Fibroblast of mammary gland (primary cell): Measurements from ENCODE around the gene ACP5.
"Not testable (repeated sequence)": the region's sequence is repeated elsewhere in the genome, so short reads cannot be mapped to it uniquely, and the experiment has no call there.

Experiments
- DNase-seq: peaks from one replicate; pipeline ENCODE4 v3.0.0-alpha.2; 2010; ENCODE audit warnings: low read depth
- H3K4me3 ChIP-seq: 2 replicates; pipeline ENCODE4 v1.5.1; 2011; ENCODE audit warnings: low read depth, mild to moderate bottlenecking, low read length, moderate library complexity; ENCODE audit not compliant: control insufficient read depth
- CTCF ChIP-seq: conservative IDR thresholded peaks from 2 replicates; pipeline ENCODE4 v1.5.1; 2011; ENCODE audit warnings: low read depth, low read length, inconsistent platforms; ENCODE audit not compliant: control insufficient read depth, insufficient read depth

ACP5 gene

DNA sequence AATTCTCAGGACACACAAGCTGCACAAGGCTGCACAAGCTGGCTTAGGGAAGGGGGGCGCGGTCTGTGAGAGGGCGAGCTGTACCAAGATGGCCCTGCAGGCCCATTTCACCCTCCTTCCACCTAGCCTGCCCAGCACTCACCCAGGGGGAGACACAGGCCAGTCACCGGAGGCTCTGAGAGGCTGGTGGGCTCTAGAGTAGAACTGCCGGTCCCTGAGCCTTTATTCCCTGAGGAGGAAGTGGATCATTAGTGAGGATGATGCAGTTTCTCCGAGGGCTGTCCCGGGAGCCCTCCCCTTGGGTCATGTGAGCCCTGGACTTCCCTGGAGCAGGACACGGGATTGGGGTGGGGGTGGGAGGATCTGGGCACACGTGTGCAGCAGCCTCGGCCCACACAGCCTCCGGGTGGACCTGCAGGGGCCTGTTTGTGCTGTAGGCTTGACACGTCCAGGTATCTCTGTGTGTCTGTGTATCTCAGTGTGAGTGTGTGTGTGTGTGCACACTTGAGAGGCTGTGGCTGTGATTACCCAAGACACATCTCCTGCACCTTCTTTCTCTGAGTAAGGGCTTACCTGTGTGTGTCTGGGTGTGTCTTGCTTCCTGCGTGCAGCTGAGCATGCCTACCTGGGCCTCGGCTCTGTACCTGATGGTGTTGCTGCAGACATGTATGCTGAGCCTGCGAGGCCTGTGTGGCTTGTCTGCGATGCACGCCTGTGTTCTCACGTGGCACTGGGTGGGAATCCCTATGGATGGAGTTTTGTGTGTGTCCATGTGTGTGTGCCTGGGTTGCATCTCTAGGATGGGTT is at the start of gene ACP5:
Gene ACP5 (minus strand): TSS at position 195 of the 807 bp plus-strand sequence. CDS start 328 bp downstream, outside the sequence.
- H3K4me3 ChIP-seq: no peak within 1 kb of the TSS
- no peak for TF ChIP-seq CTCF
- peak; percentile 34 for DNase-seq

- TF ChIP-seq CTCF: no peak
- DNase-seq: no peak
- H3K4me3 ChIP-seq: no peak overlapping the region
These were observed 48.8 kb upstream of the ACP5 start for GRCh38 chr19:11626252-11626651.

DNA sequence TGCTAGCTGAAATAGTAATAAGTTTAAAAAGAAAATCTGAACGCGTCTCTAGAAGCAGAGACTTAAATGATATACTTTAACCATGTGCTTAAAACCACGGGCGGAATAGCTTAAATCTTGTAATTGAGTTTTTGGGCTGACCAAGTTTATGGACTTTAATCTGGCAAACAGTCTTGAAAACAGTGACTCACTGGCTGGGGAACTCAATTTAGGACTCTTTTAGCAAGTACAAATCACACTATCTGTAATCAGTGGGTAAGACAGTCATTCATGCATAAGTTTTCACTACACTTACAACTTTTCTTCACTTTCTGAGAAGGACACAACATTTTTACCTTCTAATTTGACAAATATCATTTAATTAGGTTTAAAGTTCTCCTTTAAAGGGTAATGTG is 46.6 kb upstream of the ACP5 start:
- DNase-seq: peak; percentile 61
- peak overlapping the region; percentile 41 for H3K4me3 ChIP-seq
- no peak for TF ChIP-seq CTCF

- DNase-seq: peak; percentile 10
- not testable (repeated sequence) for H3K4me3 ChIP-seq
These were observed 45.0 kb upstream of the ACP5 start for GRCh38 chr19:11622401-11622800.

DNA sequence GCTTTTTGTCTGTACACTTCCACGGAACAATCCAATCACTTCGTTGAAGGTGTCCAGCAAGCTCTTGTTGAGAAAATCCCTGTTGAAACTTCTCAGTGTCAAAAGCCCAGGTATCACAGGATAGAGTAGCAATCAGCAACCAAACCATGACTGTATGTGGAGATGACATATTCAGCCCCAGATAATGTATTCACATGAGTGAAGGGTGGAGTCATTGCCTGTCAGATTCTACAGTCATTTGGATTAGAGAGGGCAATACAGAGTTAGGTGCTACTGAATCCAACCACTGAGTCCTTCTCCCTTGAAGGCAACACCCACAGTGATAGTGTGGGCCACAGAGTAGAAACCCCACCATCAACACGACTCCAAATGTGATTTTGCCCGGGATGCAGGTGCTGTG is 43.1 kb upstream of the ACP5 start:
- H3K4me3 ChIP-seq: no peak overlapping the region
- no peak for DNase-seq
- TF ChIP-seq CTCF: no peak

DNA sequence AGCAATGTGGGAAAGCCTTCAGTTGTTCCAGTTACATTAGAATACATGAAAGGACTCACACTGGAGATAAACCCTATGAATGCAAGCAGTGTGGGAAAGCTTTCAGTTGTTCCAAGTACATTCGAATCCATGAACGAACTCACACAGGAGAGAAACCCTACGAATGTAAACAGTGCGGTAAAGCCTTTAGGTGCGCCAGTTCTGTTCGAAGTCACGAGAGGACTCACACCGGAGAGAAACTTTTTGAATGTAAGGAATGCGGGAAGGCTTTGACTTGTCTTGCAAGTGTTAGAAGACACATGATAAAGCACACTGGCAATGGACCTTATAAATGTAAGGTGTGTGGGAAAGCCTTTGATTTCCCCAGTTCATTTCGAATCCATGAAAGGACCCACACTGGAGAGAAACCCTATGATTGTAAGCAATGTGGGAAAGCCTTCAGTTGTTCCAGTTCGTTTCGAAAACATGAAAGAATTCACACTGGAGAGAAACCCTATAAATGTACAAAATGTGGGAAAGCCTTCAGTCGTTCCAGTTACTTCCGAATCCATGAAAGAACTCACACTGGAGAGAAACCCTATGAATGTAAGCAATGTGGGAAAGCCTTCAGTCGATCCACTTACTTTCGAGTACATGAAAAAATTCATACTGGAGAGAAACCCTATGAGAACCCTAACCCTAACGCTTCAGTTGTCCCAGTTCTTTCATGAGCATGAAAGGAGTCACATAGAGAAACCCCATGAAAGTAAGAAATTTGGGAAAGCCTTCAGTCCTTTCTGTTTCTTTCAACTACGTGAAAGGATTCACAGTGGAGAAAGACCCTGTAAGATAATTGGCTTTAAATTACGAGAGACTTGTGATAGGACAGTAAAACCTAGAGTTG is 40.0 kb upstream of the ACP5 start:
- TF ChIP-seq CTCF: no peak
- no peak overlapping the region for H3K4me3 ChIP-seq
- DNase-seq: peak; percentile 7
